Mucosa of descending colon (tissue), 3 donors: ENCODE measurements around the gene IER2. TPM values are rescaled to one million over a fixed set of nuclear protein-coding genes. Genes with fewer than 3 reads are reported as not detected.
A peak's percentile ranks its signal among the peaks of the same experiment; 100 is the strongest.

Experiments
- ATAC-seq: fragments of 200-7000 bp; cut with Tn5 transposase; one replicate; pipeline ENCODE4 v1.9.1; 2020; ENCODE audit warnings: mild to moderate bottlenecking, moderate library complexity
- DNase-seq, 3 donors: peaks; one replicate each; pipeline ENCODE4 v3.0.0-alpha.2; 2020
- H3K36me3 ChIP-seq: fragments of 200-600 bp; one replicate; pipeline ENCODE4 v1.8.0; 2021; ENCODE audit warnings: low read depth, mild to moderate bottlenecking
- H3K4me1 ChIP-seq: fragments of 200-600 bp; one replicate; pipeline ENCODE4 v1.8.0; 2021; ENCODE audit warnings: low read depth, mild to moderate bottlenecking
- H3K4me3 ChIP-seq: fragments of 200-600 bp; one replicate; pipeline ENCODE4 v1.8.0; 2021; ENCODE audit warnings: mild to moderate bottlenecking
- H3K9me3 ChIP-seq: fragments of 200-600 bp; one replicate; pipeline ENCODE4 v1.8.0; 2021; ENCODE audit warnings: mild to moderate bottlenecking
- CTCF ChIP-seq: fragments of 200-600 bp; IDR thresholded peaks from one replicate; pipeline ENCODE4 v1.8.0; 2022; ENCODE audit warnings: antibody characterized with exemption, mild to moderate bottlenecking
- intact Hi-C, 2 donors: fragments of 100-400 bp; cut with DNase I in 1 of 2; cut with micrococcal nuclease in 1 of 2; formaldehyde crosslinking; loops; one replicate each; pipeline versions ENCODE4 v1.11.0 to v1.11.1; 2022; cut with DNase I, micrococcal nuclease
- total RNA-seq, 3 donors: library from RNA; stranded (reverse); fragmentation: NEBNext Ultra II Directional in 2 of 3; extraction: Animal tissue kit (Norgen Biotek cat#: 25700) in 2 of 3; gene quantifications; one replicate each; pipeline versions ENCODE4 v1.2.1 to v1.2.4, GENCODE V29; 2021 to 2023
- donor health status: DM: no; HTN: no; CAD: no; lungs with moderate emphysema.
- donor health status: DM: no; HTN: no; CAD: no.
- donor health status: DM: no; HTN: yes; CAD: no.

The IER2 gene
- total RNA-seq, 3 donors from 2014 or later, result 101 to 117 (median 112) TPM

- Histone ChIP-seq H3K36me3 (no peaks in the 10 kb centered on the region), H3K9me3 (no peaks in the 10 kb centered on the region), H3K4me1 (peaks cover 26% of the 10 kb centered on the region), H3K4me3 (no peak within 1 kb of the TSS)
- DNase-seq, result peak; percentile 60 to 87 (median 75)
- intact Hi-C loops, result no loop called here
- TF ChIP-seq CTCF, result no peak
- peak; percentile 47 for ATAC-seq
Measured at GRCh38 chr19:13102666-13103580, 47.3 kb upstream of the IER2 start, which contains the start of gene LYL1. TSS of gene LYL1 (minus strand) at chr19:13102858. CDS start at chr19:13101171, 1,687 bp downstream.

GRCh38 chr19:13103581-13104359, 46.4 kb upstream of the IER2 start:
- intact Hi-C loops, result no loop called here
- ATAC-seq, result no peak
- DNase-seq, result no peak
- Histone ChIP-seq H3K4me3 (no peak overlapping the region), H3K9me3 (no peaks in the 10 kb centered on the region), H3K36me3 (no peaks in the 10 kb centered on the region), H3K4me1 (peaks cover 24% of the 10 kb centered on the region)
- TF ChIP-seq CTCF, result no peak

- Histone ChIP-seq H3K4me1 (peaks cover 20% of the 10 kb centered on the region), H3K36me3 (no peaks in the 10 kb centered on the region), H3K9me3 (no peaks in the 10 kb centered on the region), H3K4me3 (no peak overlapping the region)
- intact Hi-C loops, result no loop called here
- DNase-seq, result peak; percentile 49 to 92 (median 69)
- peak; percentile 49 for ATAC-seq
- TF ChIP-seq CTCF, result peak; percentile 45
Measured at GRCh38 chr19:13104360-13104847, 45.8 kb upstream of the IER2 start.

GRCh38 chr19:13104848-13105711, 45.1 kb upstream of the IER2 start:
- Histone ChIP-seq H3K36me3 (no peaks in the 10 kb centered on the region), H3K4me3 (no peak overlapping the region), H3K4me1 (peaks cover 14% of the 10 kb centered on the region), H3K9me3 (no peaks in the 10 kb centered on the region)
- peak; percentile 26 to 75 (median 47) for DNase-seq
- TF ChIP-seq CTCF, result no peak
- peak; percentile 9 for ATAC-seq
- intact Hi-C loops, result no loop called here
